Neutrophil (primary cell): Measurements from ENCODE around the gene RYR2.

Experiments
- H3K27ac ChIP-seq: fragments of 200-600 bp; sonication (generic); 2 replicates; pipeline ENCODE4 v1.5.1; 2016; ENCODE audit warnings: mild to moderate bottlenecking, moderate library complexity
- H3K27me3 ChIP-seq: fragments of 200-600 bp; sonication (generic); 2 replicates; pipeline ENCODE4 v1.6.0; 2016; ENCODE audit warnings: mild to moderate bottlenecking
- H3K36me3 ChIP-seq: fragments of 200-600 bp; sonication (generic); 2 replicates; pipeline ENCODE4 v1.5.1; 2017
- H3K4me1 ChIP-seq, 2 experiments: fragments of 200-600 bp in 1 of 2; sonication (generic) in 1 of 2; 1 replicate in 1 of 2; 2 replicates in 1 of 2; pipeline versions ENCODE4 v1.5.1 to v1.6.1; 2013 to 2016; ENCODE audit warnings: low read depth in 1 of 2, low read length in 1 of 2, mild to moderate bottlenecking in 1 of 2, moderate library complexity in 1 of 2; ENCODE audit not compliant: control insufficient read depth in 1 of 2, insufficient read depth in 1 of 2
- H3K4me3 ChIP-seq, 2 experiments: fragments of 200-600 bp in 1 of 2; sonication (generic) in 1 of 2; 1 replicate in 1 of 2; 2 replicates in 1 of 2; pipeline ENCODE4 v1.5.1; 2013 to 2016; ENCODE audit warnings: low read depth in 1 of 2, low read length in 1 of 2, mild to moderate bottlenecking in 1 of 2, moderate library complexity in 1 of 2
- H3K9me3 ChIP-seq: fragments of 200-600 bp; sonication (generic); 2 replicates; pipeline ENCODE4 v1.5.1; 2016
- CTCF ChIP-seq: fragments of 200-600 bp; sonication (generic); IDR thresholded peaks from 2 replicates; pipeline ENCODE4 v1.5.1; 2016; ENCODE audit warnings: antibody characterized with exemption

RYR2 gene

GRCh38 chr1:237740846-237741245 lies 698.9 kb downstream of the RYR2 start:
- Histone ChIP-seq H3K9me3 (no peaks in the 10 kb centered on the region), H3K27me3 (no peaks in the 10 kb centered on the region), H3K36me3 (no peaks in the 10 kb centered on the region), H3K4me1 (no peaks in the 10 kb centered on the region), H3K27ac (no peak overlapping the region), H3K4me3 (no peak overlapping the region)
- no peak for TF ChIP-seq CTCF

GRCh38 chr1:237745545-237745944 lies 703.6 kb downstream of the RYR2 start:
- no peak for TF ChIP-seq CTCF

GRCh38 chr1:237748171-237748960 lies 706.4 kb downstream of the RYR2 start:
- Histone ChIP-seq H3K4me1 (no peaks in the 10 kb centered on the region), H3K36me3 (no peaks in the 10 kb centered on the region), H3K4me3 (no peak overlapping the region), H3K27me3 (no peaks in the 10 kb centered on the region), H3K9me3 (no peaks in the 10 kb centered on the region), H3K27ac (no peak overlapping the region)
- TF ChIP-seq CTCF, result no peak

More at GRCh38 chr1:237745545-237745944, 703.6 kb downstream of the RYR2 start:
- Histone ChIP-seq H3K36me3 (no peaks in the 10 kb centered on the region), H3K9me3 (no peaks in the 10 kb centered on the region), H3K27ac (no peak overlapping the region), H3K27me3 (no peaks in the 10 kb centered on the region), H3K4me3 (no peak overlapping the region), H3K4me1 (no peaks in the 10 kb centered on the region)

- H3K36me3 ChIP-seq, result no peaks in the 10 kb centered on the region
- H3K27ac ChIP-seq, result no peak overlapping the region
- TF ChIP-seq CTCF, result no peak
- no peaks in the 10 kb centered on the region for H3K9me3 ChIP-seq
- H3K27me3 ChIP-seq, result no peaks in the 10 kb centered on the region
- H3K4me1 ChIP-seq, result no peaks in the 10 kb centered on the region
- H3K4me3 ChIP-seq, result no peak overlapping the region
Observed at GRCh38 chr1:237749122-237749521, 707.1 kb downstream of the RYR2 start.

- no peak for TF ChIP-seq CTCF
- no peaks in the 10 kb centered on the region for H3K4me1 ChIP-seq
- no peaks in the 10 kb centered on the region for H3K9me3 ChIP-seq
- H3K4me3 ChIP-seq, result no peak overlapping the region
- no peaks in the 10 kb centered on the region for H3K27me3 ChIP-seq
- H3K36me3 ChIP-seq, result no peaks in the 10 kb centered on the region
- no peak overlapping the region for H3K27ac ChIP-seq
Observed at GRCh38 chr1:237751090-237751489, 709.1 kb downstream of the RYR2 start.
